T-helper 1 cell treated with Interleukin-12 subunit alpha and Interleukin-12 subunit beta and Interleukin-4 antibody, amounts not matched to agents 30 μg/mL and 1 μg/mL, for 36 hours (primary cell): ENCODE measurements around the gene HSH2D.

Experiments
- H3K27ac Mint-ChIP-seq: one replicate; pipeline ENCODE4 v1.8.0; 2021; ENCODE audit warnings: mild to moderate bottlenecking, mixed read lengths
- H3K27me3 Mint-ChIP-seq: one replicate; pipeline ENCODE4 v1.8.0; 2021; ENCODE audit warnings: low read depth, mixed read lengths
- H3K36me3 Mint-ChIP-seq: one replicate; pipeline ENCODE4 v1.8.0; 2021; ENCODE audit warnings: low read depth, mixed read lengths
- H3K4me1 Mint-ChIP-seq: one replicate; pipeline ENCODE4 v1.8.0; 2021; ENCODE audit warnings: low read depth, mixed read lengths
- H3K4me3 Mint-ChIP-seq: one replicate; pipeline ENCODE4 v1.8.0; 2021; ENCODE audit warnings: mild to moderate bottlenecking, moderate library complexity, mixed read lengths
- H3K9me3 Mint-ChIP-seq: one replicate; pipeline ENCODE4 v1.8.0; 2021; ENCODE audit warnings: mixed read lengths

Gene HSH2D

DNA sequence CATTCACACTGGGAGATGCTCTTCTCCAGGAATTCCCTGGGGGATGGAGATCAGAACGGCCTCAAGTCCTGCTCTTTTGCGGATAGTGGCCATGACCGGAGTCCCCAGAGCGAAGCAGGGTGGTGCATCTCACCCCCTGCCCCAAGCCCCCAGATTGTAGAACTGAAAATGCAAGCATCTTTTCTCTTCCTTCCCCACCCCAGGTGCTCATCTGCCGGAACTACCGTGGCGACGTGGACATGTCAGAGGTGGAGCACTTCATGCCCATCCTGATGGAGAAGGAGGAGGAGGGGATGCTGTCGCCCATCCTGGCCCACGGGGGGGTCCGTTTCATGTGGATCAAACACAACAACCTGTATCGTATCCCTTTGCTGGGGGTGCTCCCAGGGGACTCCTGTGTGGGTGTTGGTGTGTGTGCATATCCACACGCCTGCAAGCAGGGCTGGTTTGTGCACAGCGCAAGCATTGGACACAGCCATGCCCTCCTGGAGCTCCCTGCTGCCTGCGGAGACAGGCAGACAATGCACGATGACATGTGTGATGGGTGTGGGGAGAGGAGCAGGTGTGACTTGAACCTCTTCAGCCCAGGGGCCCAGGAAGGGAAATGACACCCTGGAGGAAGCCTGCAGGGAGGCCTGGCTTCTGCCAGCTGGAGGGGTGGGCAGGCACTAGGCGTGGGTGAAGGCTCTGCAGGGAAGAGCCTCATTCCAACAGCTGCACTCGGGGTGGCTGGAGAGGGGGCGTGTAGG is 59.9 kb downstream of the HSH2D start:
- H3K4me3 Mint-ChIP-seq, result no peak overlapping the region
- no peak overlapping the region for H3K27ac Mint-ChIP-seq
- no peaks in the 10 kb centered on the region for H3K9me3 Mint-ChIP-seq
- peaks cover 37% of the 10 kb centered on the region for H3K4me1 Mint-ChIP-seq
- no peaks in the 10 kb centered on the region for H3K27me3 Mint-ChIP-seq
- peaks cover 47% of the 10 kb centered on the region for H3K36me3 Mint-ChIP-seq

GRCh38 chr19:16204005-16204294 is 60.5 kb downstream of the HSH2D start:
- no peak overlapping the region for H3K27ac Mint-ChIP-seq
- no peaks in the 10 kb centered on the region for H3K27me3 Mint-ChIP-seq
- no peaks in the 10 kb centered on the region for H3K9me3 Mint-ChIP-seq
- H3K36me3 Mint-ChIP-seq, result peaks cover 49% of the 10 kb centered on the region
- peaks cover 33% of the 10 kb centered on the region for H3K4me1 Mint-ChIP-seq
- no peak overlapping the region for H3K4me3 Mint-ChIP-seq

DNA sequence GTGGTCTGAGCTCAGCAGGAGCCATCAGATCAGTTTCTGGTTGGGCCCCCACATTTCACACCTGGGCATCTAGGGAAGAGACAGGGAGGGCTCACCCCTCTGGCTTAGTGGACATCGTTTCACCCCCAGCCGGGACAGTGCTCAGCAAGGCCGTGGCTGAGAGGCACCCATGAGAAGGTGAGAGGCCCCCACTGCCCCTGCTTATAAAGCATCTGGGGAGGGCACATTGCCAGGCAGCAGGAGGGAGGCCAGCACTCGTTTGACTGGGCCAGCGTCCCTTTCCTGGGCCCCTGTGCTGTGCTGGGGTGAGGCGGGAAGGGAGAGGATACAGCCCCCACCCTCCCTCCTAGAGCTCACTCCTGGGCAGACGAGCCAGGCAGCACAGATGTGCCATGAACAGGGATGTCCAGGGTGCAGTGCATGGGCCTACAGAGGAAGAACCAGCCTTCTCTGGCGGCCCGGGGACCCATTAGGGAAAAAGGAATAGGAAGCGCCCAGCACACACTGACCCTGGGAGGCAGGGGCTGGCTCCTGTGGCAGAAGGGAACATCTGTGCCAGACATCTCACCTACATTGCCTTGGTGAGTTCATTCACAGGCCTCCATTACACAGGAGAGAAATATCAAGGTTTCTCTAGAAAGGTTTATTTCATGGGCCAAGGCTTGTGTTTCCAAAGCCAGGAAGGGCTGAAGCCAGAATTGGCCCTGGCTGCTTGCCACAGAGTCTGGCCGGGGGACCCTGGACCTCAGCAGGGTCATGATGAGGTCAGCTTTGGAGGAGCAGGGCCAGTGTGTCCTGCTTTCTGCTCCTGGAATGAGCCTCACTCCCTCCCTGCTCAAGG is 61.9 kb downstream of the HSH2D start:
- Mint-ChIP-seq H3K4me1 (peaks cover 22% of the 10 kb centered on the region), H3K9me3 (no peaks in the 10 kb centered on the region), H3K4me3 (no peak overlapping the region), H3K27me3 (no peaks in the 10 kb centered on the region), H3K27ac (no peak overlapping the region), H3K36me3 (peaks cover 58% of the 10 kb centered on the region)

DNA sequence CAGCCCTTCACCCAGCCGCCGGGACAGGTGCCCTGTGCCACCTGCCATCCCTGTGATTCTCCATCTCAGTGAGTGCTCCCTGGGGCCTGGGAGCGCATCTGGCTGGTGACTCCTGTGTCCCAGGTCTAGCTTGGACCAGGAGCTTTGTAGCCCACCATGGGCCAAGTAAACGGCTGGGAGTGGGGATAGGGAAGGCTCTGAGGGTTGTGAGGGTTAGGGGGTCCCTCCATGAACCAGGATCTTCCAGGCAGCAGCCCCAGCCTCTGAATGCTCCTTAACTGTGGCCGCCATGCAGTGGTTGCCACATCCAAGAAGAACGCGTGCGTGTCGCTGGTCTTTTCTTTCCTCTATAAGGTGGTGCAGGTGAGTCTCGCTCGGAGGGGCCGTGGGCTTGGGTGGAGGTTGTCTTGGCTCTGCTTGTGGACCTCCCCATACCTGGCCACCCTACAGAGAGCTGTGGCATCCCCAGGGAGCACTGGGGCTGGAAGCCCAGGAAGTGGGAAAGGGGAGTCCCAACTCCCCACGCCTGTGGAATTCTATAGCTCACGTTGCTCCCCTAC is 62.6 kb downstream of the HSH2D start:
- no peaks in the 10 kb centered on the region for H3K27me3 Mint-ChIP-seq
- H3K27ac Mint-ChIP-seq, result no peak overlapping the region
- H3K9me3 Mint-ChIP-seq, result no peaks in the 10 kb centered on the region
- H3K4me1 Mint-ChIP-seq, result peaks cover 17% of the 10 kb centered on the region
- peaks cover 58% of the 10 kb centered on the region for H3K36me3 Mint-ChIP-seq
- no peak overlapping the region for H3K4me3 Mint-ChIP-seq

DNA sequence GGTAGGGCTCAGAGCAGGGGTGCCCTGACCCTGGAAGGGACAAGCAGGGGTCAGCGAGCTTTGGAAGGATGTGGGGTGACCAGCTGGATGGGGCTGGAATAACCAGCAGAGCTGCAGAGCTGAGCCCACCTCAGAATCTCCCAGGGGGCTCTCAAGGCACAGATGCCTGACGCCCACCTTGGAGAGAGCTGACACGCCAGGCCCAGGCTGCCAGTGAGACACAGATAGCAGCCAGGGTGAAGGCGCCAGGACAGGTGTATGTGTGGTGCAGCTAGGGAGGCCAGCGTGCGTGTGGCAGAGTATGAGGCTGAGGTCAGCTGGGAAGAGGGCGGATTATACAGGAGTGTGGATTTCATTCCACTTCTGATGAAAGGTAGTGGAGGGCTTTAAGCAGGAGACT is 63.2 kb downstream of the HSH2D start:
- Mint-ChIP-seq H3K4me3 (no peak overlapping the region), H3K27me3 (no peaks in the 10 kb centered on the region), H3K27ac (peak overlapping the region; percentile 10), H3K4me1 (peaks cover 14% of the 10 kb centered on the region), H3K9me3 (no peaks in the 10 kb centered on the region), H3K36me3 (peaks cover 61% of the 10 kb centered on the region)

GRCh38 chr19:16207063-16207462 is 63.6 kb downstream of the HSH2D start:
- Mint-ChIP-seq H3K36me3 (peaks cover 64% of the 10 kb centered on the region), H3K4me3 (no peak overlapping the region), H3K9me3 (no peaks in the 10 kb centered on the region), H3K27me3 (no peaks in the 10 kb centered on the region), H3K27ac (peak overlapping the region; percentile 10), H3K4me1 (peaks cover 14% of the 10 kb centered on the region)

DNA sequence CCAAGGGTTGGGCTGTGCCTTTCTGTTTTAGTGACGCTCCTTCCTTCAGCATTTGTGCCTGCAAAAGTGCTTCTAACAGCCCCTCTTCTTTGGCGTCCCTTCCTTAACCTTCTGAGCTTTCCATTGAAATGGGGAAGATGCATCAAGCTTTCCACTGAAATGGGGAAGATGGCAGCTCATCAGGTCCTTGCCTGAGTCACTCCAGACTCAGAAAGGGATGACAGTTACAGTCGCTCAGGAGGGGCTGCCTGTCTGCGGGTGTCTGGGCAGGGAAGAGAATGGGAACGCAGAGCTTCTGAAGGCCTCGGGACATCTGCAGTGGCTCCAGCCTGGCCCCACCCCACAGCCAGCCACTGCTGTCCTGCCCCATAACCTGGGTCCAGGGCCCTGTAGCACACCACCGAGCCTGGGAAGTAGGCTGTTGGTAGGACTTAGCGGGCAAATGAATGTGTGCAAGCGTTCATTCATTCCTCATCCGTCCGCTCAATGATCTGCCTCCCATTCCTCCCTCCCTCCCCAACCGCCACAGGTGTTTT is 64.1 kb downstream of the HSH2D start:
- Mint-ChIP-seq H3K4me1 (peaks cover 15% of the 10 kb centered on the region), H3K27ac (no peak overlapping the region), H3K9me3 (no peaks in the 10 kb centered on the region), H3K4me3 (no peak overlapping the region), H3K36me3 (peaks cover 65% of the 10 kb centered on the region), H3K27me3 (no peaks in the 10 kb centered on the region)
